Urothelium cell line (cell line): Measurements from ENCODE around the gene LCA5.
"Not testable (repeated sequence)": the region's sequence is repeated elsewhere in the genome, so short reads cannot be mapped to it uniquely, and the experiment has no call there.

Source experiments
- DNase-seq: peaks from one replicate; pipeline ENCODE4 v3.0.0; 2011; ENCODE audit warnings: low spot score, mixed read lengths
- FAIRE-seq: peaks from 2 replicates; lab custom pipeline; 2011; peaks lifted over from hg19 to GRCh38; lab: Jason Lieb, UNC

Gene LCA5

DNA sequence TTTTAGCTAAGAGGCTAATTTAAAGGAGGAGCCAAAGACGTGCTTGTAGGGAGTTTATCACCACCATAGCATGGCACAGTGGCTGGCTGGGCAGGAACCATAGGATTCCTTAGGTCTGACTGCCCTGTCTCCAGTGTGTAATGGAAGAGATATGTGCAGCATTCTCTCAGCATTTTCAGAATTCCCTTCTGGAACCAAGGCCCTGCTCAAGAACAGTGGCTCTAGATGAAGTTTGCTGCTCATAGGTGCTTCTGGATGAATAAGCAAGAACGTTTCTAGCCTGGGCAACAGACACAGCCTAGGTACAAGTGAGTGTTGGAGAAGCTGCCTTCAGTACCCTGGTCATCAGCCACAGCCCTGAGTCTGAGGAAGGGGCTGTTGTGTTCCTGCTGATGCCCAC is 69.1 kb downstream of the LCA5 start:
- FAIRE-seq (no peak), DNase-seq (no peak)

GRCh38 chr6:79467716-79468115 is 69.5 kb downstream of the LCA5 start:
- FAIRE-seq (no peak), DNase-seq (no peak)

GRCh38 chr6:79466207-79466834 is 70.9 kb downstream of the LCA5 start:
- DNase-seq (no peak), FAIRE-seq (no peak)

GRCh38 chr6:79465381-79465780 is 71.8 kb downstream of the LCA5 start:
- no peak for FAIRE-seq

DNA sequence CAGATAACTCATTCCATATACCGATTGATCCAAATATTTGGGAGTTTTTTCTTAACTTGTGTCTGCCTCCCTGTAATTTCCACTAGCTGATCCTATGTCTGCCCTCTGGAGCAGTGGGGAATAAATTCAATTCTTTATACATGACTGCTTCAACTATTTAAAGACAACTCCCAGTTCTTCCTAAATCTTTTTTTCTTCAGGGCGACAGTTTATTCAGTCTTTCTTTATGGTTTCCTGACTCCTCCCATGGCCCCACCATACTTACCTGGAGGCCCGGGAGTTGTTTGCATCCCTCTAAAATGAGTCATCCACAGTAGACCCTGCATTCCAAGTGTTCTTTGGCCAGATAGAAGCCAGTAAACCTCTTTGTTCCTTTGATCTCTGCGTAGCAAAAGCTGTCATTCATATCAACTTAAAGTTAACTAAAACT is 73.6 kb downstream of the LCA5 start:
- FAIRE-seq (no peak), DNase-seq (peak; percentile 44)

More at GRCh38 chr6:79465381-79465780, 71.8 kb downstream of the LCA5 start:
- no peak for DNase-seq

GRCh38 chr6:79461205-79461604 is 76.0 kb downstream of the LCA5 start:
- FAIRE-seq (no peak), DNase-seq (peak; percentile 10)

DNA sequence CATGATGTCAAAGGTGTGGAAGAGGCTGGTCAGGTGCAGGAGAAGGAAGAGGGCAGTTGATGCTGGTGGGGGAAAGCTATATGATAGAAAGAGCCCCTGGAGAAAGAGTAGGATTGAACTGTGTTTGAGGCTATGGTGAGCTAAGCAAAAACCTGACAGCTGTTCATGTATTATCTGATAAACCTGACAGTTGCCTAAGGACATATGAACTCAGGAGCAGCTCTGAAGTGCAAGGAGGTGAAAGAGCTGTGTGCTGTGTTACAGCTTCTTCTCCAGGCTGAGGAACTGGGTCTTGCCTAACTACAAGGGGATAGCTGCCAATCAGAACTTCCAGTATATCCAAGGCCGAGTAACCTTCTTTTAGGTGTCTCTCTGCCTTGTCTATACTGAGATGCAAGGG is 81.8 kb downstream of the LCA5 start:
- no peak for DNase-seq
- no peak for FAIRE-seq

- peak; percentile 39 for DNase-seq
- no peak for FAIRE-seq
Measured at GRCh38 chr6:79453558-79454042, 83.6 kb downstream of the LCA5 start.

DNA sequence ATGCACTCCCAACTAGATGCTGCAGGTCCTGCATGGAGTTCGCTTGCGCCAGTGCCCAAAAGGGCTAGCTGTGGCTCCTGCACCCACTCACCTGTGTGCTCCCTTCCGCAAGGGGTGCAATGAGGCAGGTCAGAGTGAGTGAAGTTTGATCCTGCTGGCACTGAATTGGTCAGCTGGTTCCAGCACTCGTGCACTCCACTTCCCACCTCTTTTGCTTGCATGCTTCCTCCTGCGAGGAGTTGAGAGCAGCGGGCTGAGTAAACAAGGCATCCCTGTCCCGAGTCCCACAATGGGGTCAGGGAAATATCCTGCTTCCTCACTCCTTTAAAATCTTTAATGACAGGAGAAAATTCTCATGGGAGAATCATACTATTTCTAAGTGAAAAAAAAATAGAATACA is 86.2 kb downstream of the LCA5 start:
- DNase-seq (no peak), FAIRE-seq (no peak)

- FAIRE-seq, result no peak
Measured at GRCh38 chr6:79446006-79446405, 91.2 kb downstream of the LCA5 start.

DNA sequence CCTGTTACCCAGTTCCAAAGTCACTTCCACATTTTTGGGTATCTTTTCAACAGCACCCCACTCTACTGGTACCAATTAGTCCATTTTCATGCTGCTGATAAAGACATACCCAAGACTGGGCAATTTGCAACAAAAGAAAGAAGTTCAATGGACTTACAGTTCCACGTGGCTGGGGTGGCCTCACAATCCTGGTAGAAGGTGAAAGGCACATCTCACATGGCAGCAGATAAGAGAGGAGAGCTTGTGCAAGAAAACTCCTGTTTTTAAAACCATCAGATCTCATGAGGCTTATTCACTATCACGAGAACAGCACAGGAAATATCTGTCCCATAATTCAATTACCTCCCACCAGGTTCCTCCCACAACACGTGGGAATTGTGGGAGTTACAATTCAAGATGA is 93.4 kb downstream of the LCA5 start:
- not testable (repeated sequence) for DNase-seq, FAIRE-seq

More at GRCh38 chr6:79446006-79446405, 91.2 kb downstream of the LCA5 start:
- DNase-seq, result no peak

DNA sequence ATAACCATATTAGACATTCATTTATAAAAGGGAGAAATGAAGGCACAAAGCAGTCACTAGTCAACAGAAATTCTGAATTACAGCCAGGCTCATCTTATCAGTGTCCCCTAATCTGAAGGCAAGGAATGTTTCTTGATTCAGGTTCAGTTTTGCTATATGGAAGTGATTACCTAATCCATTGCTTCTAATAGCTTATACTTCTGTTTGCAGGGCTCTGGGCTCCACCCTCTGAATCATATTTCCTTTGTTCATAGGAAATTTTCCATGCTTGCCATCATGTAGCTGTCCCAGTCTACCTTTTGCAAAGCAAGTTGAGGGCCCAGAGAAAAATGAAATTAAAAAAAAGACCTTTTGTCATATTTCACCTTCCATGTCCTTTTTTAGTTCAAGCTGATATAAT is 96.0 kb downstream of the LCA5 start:
- FAIRE-seq, result no peak
- no peak for DNase-seq

DNA sequence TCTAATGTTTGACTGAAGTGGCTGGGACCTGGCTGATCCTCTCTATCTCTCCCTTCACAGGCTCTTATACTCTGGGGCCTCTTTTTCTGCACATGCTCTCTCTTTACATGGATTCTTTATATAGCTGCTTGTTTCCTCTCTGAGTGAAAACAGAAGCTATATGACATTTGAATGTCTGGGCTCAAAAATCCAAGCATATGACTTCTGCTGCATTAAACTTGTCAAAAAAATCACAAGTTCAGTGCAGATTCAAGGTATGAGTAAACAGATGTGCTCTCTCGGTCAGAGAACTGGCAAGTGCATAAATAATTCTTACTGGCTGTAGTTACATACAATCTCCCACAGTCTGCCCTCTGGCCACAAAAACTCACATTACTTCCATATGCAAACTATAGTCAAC is 96.6 kb downstream of the LCA5 start:
- FAIRE-seq, result no peak
- no peak for DNase-seq

GRCh38 chr6:79438030-79438429 is 99.2 kb downstream of the LCA5 start:
- DNase-seq (no peak), FAIRE-seq (no peak)

- FAIRE-seq (no peak), DNase-seq (peak; percentile 6)
Measured at GRCh38 chr6:79436241-79436640, 101.0 kb downstream of the LCA5 start.

- no peak for FAIRE-seq
- DNase-seq, result no peak
Measured at GRCh38 chr6:79435746-79436145, 101.5 kb downstream of the LCA5 start.
